PC-9 (cell line): ENCODE measurements around the gene RBMS2. TPM values are rescaled to one million over a fixed set of nuclear protein-coding genes. Genes with fewer than 3 reads are reported as not detected.

Source experiments
- BruUV-seq: library from RNA; stranded (reverse); fragments of 400-500 nt; replicated peaks from 2 replicates; lab custom pipeline; 2021; lab: Mats Ljungman, UMichigan
- CTCF ChIA-PET: fragments of 300-600 bp; sonication (Branson Sonifier 250); formaldehyde crosslinking; loops from one replicate; lab custom pipeline; 2022; ENCODE audit warnings: antibody characterized with exemption; lab: Charles Lee
- POLR2A ChIA-PET: fragments of 300-600 bp; sonication (Branson Sonifier 250); formaldehyde crosslinking; loops from one replicate; lab custom pipeline; 2022; ENCODE audit warnings: antibody characterized with exemption; ENCODE audit not compliant: unreplicated experiment; lab: Charles Lee
- DNase-seq, 2 experiments: peaks; one replicate each; pipeline versions ENCODE4 v3.0.0 to v3.0.0-alpha.2; 2015 to 2022; ENCODE audit warnings: mixed read lengths in 1 of 2
- H2AFZ ChIP-seq: fragments of 200-600 bp; sonication (generic); 2 replicates; pipeline ENCODE4 v1.8.1; 2017; ENCODE audit warnings: antibody characterized with exemption
- H3F3A ChIP-seq: fragments of 200-600 bp; sonication (generic); 2 replicates; pipeline ENCODE4 v1.8.1; 2017; ENCODE audit warnings: antibody characterized with exemption, mild to moderate bottlenecking, low read depth; ENCODE audit not compliant: insufficient read depth
- H3K27ac ChIP-seq: fragments of 200-600 bp; sonication (generic); 2 replicates; pipeline ENCODE4 v1.6.1; 2016; ENCODE audit warnings: mixed run types
- H3K27me3 ChIP-seq: fragments of 200-600 bp; sonication (generic); 2 replicates; pipeline ENCODE4 v1.6.1; 2016; ENCODE audit warnings: low read depth, mixed run types; ENCODE audit not compliant: insufficient read depth
- H3K36me3 ChIP-seq: fragments of 200-600 bp; sonication (generic); 2 replicates; pipeline ENCODE4 v1.6.1; 2016; ENCODE audit warnings: low read depth, mixed run types
- H3K4me1 ChIP-seq: fragments of 200-600 bp; sonication (generic); replicated peaks from 2 replicates; pipeline ENCODE4 v1.6.1; 2016; ENCODE audit warnings: mixed run types; ENCODE audit not compliant: insufficient read depth
- H3K4me2 ChIP-seq: fragments of 200-600 bp; sonication (generic); 2 replicates; pipeline ENCODE4 v1.6.1; 2017; ENCODE audit warnings: mixed run types
- H3K4me3 ChIP-seq: fragments of 200-600 bp; sonication (generic); 2 replicates; pipeline ENCODE4 v1.6.1; 2016; ENCODE audit warnings: mixed run types
- H3K79me2 ChIP-seq: fragments of 200-600 bp; sonication (generic); 2 replicates; pipeline ENCODE4 v1.6.1; 2017; ENCODE audit warnings: low read depth, mixed run types
- H3K9me2 ChIP-seq: fragments of 200-600 bp; sonication (generic); 2 replicates; pipeline ENCODE4 v1.8.1; 2017; ENCODE audit warnings: mild to moderate bottlenecking; ENCODE audit not compliant: insufficient read depth
- H3K9me3 ChIP-seq: fragments of 200-600 bp; sonication (generic); 2 replicates; pipeline ENCODE4 v1.8.1; 2016; ENCODE audit warnings: low read depth; ENCODE audit not compliant: insufficient read depth
- H4K20me1 ChIP-seq: fragments of 200-600 bp; sonication (generic); 2 replicates; pipeline ENCODE4 v1.8.1; 2017; ENCODE audit not compliant: insufficient read depth
- CTCF ChIP-seq: fragments of 200-600 bp; sonication (generic); conservative IDR thresholded peaks from 2 replicates; pipeline ENCODE4 v1.6.1; 2017; ENCODE audit warnings: mixed run types, antibody characterized with exemption, mild to moderate bottlenecking, moderate library complexity
- EZH2 ChIP-seq: fragments of 200-600 bp; sonication (generic); IDR thresholded peaks from 2 replicates; pipeline ENCODE4 v1.8.0; 2017; ENCODE audit warnings: antibody characterized with exemption, low read depth
- intact Hi-C: fragments of 100-400 bp; cut with micrococcal nuclease; formaldehyde crosslinking; loops from one replicate; pipeline ENCODE4 v1.10.0; 2022; ENCODE audit not compliant: unreplicated experiment
- total RNA-seq: library from RNA; stranded (reverse); gene quantifications from 2 replicates; pipeline ENCODE4 v1.2.3, GENCODE V29; 2021

RBMS2 gene
- total RNA-seq, 1 experiment from 2014 or later: 81.8 TPM

GRCh38 chr12:56616925-56617324 is 95.3 kb downstream of the RBMS2 start:
- POLR2A ChIA-PET: no interaction called here
- peaks cover 43% of the 10 kb centered on the region for H3K79me2 ChIP-seq
- no TSS peak for BruUV-seq
- H3K27ac ChIP-seq: no peak overlapping the region
- DNase-seq: no peak
- no peak for TF ChIP-seq EZH2
- no peak for TF ChIP-seq CTCF
- no peaks in the 10 kb centered on the region; the same call in none of the 2 replicates for H3F3A ChIP-seq
- H3K9me2 ChIP-seq: no peaks in the 10 kb centered on the region
- H3K4me3 ChIP-seq: no peak overlapping the region
- intact Hi-C loops: no loop called here
- H3K36me3 ChIP-seq: peaks cover 46% of the 10 kb centered on the region
- H3K27me3 ChIP-seq: no peaks in the 10 kb centered on the region
- H4K20me1 ChIP-seq: peaks cover 46% of the 10 kb centered on the region
- no peak overlapping the region for H3K4me2 ChIP-seq
- no peaks in the 10 kb centered on the region for H3K4me1 ChIP-seq
- no peaks in the 10 kb centered on the region for H3K9me3 ChIP-seq
- no peak overlapping the region for H2AFZ ChIP-seq
- CTCF ChIA-PET: no interaction called here

- H3K4me2 ChIP-seq: no peak overlapping the region
- no peak overlapping the region for H2AFZ ChIP-seq
- H3K4me1 ChIP-seq: no peaks in the 10 kb centered on the region
- H3K36me3 ChIP-seq: peaks cover 19% of the 10 kb centered on the region
- H3F3A ChIP-seq: peaks cover 13% of the 10 kb centered on the region; the same call in 1 of the 2 replicates
- H3K27me3 ChIP-seq: no peaks in the 10 kb centered on the region
- intact Hi-C loops: no loop called here
- peaks cover 85% of the 10 kb centered on the region for H4K20me1 ChIP-seq
- no peaks in the 10 kb centered on the region for H3K9me2 ChIP-seq
- CTCF ChIA-PET: interaction anchor here (1.6 kb wide), 1 partner anchor 14 kb away, joined by 5 read pairs; no protein-coding TSS in a partner anchor
- POLR2A ChIA-PET: interaction anchor here (0.7 to 0.9 kb wide), 2 partner anchors 12 to 101 kb away, joined by 3 to 5 read pairs; partner anchors contain the start of gene RBMS2
- peaks cover 94% of the 10 kb centered on the region for H3K79me2 ChIP-seq
- no TSS peak for BruUV-seq
- TF ChIP-seq EZH2 (no peak), CTCF (no peak)
- no peak overlapping the region for H3K27ac ChIP-seq
- DNase-seq: no peak
- H3K9me3 ChIP-seq: no peaks in the 10 kb centered on the region
- no peak overlapping the region for H3K4me3 ChIP-seq
Observed at GRCh38 chr12:56622535-56622934, 100.9 kb downstream of the RBMS2 start.

GRCh38 chr12:56626701-56627100 is 105.1 kb downstream of the RBMS2 start:
- Histone ChIP-seq H3K9me3 (no peaks in the 10 kb centered on the region), H3K4me2 (no peak overlapping the region), H3K79me2 (peaks cover 89% of the 10 kb centered on the region), H3K4me3 (no peak overlapping the region), H3K4me1 (peaks cover 19% of the 10 kb centered on the region), H3F3A (peaks cover 17% of the 10 kb centered on the region; the same call in 1 of the 2 replicates), H3K27ac (no peak overlapping the region), H3K36me3 (peaks cover 19% of the 10 kb centered on the region), H3K27me3 (no peaks in the 10 kb centered on the region), H2AFZ (no peak overlapping the region), H4K20me1 (peaks cover 58% of the 10 kb centered on the region), H3K9me2 (no peaks in the 10 kb centered on the region)
- BruUV-seq: no TSS peak
- TF ChIP-seq CTCF (no peak), EZH2 (no peak)
- CTCF ChIA-PET: no interaction called here
- intact Hi-C loops: no loop called here
- POLR2A ChIA-PET: no interaction called here
- no peak for DNase-seq
